K562 (cell line): Measurements from ENCODE around the gene KLHL12. TPM values are rescaled to one million over a fixed set of nuclear protein-coding genes. Genes with fewer than 3 reads are reported as not detected.
A peak's percentile ranks its signal among the peaks of the same experiment; 100 is the strongest.

Experiments used
- CHCHD3 ChIP-seq: fragments of 250-450 bp; sonication (Bioruptor Pico); IDR thresholded peaks from 2 replicates; pipeline ENCODE4 v2.1.2; 2022; ENCODE audit warnings: mild to moderate bottlenecking
- CHD4 ChIP-seq: fragments of 200-600 bp; sonication (generic); IDR thresholded peaks from 3 replicates; pipeline ENCODE4 v1.6.1; 2012; ENCODE audit warnings: low read depth, mild to moderate bottlenecking, mixed read lengths, low read length, inconsistent platforms; ENCODE audit not compliant: insufficient read depth, insufficient replicate concordance, poor library complexity, severe bottlenecking
- CREB3L1 ChIP-seq: fragments of 450-650 bp; IDR thresholded peaks from 2 replicates; pipeline ENCODE4 v1.6.1; 2014; ENCODE audit warnings: low read depth, mild to moderate bottlenecking, moderate library complexity, borderline replicate concordance
- EZH2 ChIP-seq: IDR thresholded peaks from 2 replicates; pipeline ENCODE4 v1.6.1; 2012; ENCODE audit warnings: low read depth, mild to moderate bottlenecking, inconsistent platforms, low read length, borderline replicate concordance
- FOXM1 ChIP-seq, 2 experiments: fragments of 450-650 bp in 1 of 2; sonication (generic) in 1 of 2; formaldehyde crosslinking in 1 of 2; IDR thresholded peaks; 2 replicates each; pipeline versions ENCODE4 v1.6.1 to v1.9.0; 2017 to 2022; ENCODE audit warnings: low read depth in 2 of 2, mild to moderate bottlenecking in 2 of 2, missing genetic modification reagents in 1 of 2, moderate library complexity in 1 of 2
- GABPB1 ChIP-seq: sonication (generic); formaldehyde crosslinking; IDR thresholded peaks from 2 replicates; pipeline ENCODE4 v1.8.0; 2022; ENCODE audit warnings: mild to moderate bottlenecking, missing genetic modification reagents
- HDAC1 ChIP-seq, 2 experiments: fragments of 450-650 bp; IDR thresholded peaks; 2 replicates each; pipeline ENCODE4 v1.6.1; 2016 to 2017; ENCODE audit warnings: inconsistent platforms in 1 of 2, mild to moderate bottlenecking in 1 of 2, moderate library complexity in 1 of 2
- HIVEP1 ChIP-seq: fragments of 250-450 bp; sonication (Bioruptor Pico); IDR thresholded peaks from 2 replicates; pipeline ENCODE4 v1.4.0; 2020; ENCODE audit warnings: mild to moderate bottlenecking
- KDM4B ChIP-seq, 2 experiments: fragments of 450-650 bp in 1 of 2; sonication (generic) in 1 of 2; IDR thresholded peaks; 2 replicates each; pipeline ENCODE4 v1.6.1; 2016 to 2017; ENCODE audit warnings: borderline replicate concordance in 2 of 2, antibody characterized with exemption in 1 of 2, low read depth in 1 of 2, mild to moderate bottlenecking in 1 of 2
- KLF1 ChIP-seq: fragments of 450-650 bp; IDR thresholded peaks from 2 replicates; pipeline ENCODE4 v1.6.1; 2016; ENCODE audit warnings: missing genetic modification characterization, missing compliant biosample characterization
- MBD2 ChIP-seq: sonication (generic); IDR thresholded peaks from 2 replicates; pipeline ENCODE4 v1.6.1; 2016; ENCODE audit warnings: low read depth, borderline replicate concordance
- POLR2A ChIP-seq: fragments of 450-650 bp; conservative IDR thresholded peaks from 2 replicates; pipeline ENCODE4 v1.6.1; 2016
- PTRF ChIP-seq: fragments of 450-650 bp; IDR thresholded peaks from 2 replicates; pipeline ENCODE4 v1.6.1; 2016; ENCODE audit warnings: mild to moderate bottlenecking, missing genetic modification characterization, missing compliant biosample characterization
- RHOXF2B ChIP-seq: fragments of 250-450 bp; sonication (Bioruptor Pico); conservative IDR thresholded peaks from 2 replicates; pipeline ENCODE4 v1.5.1; 2021
- SNRNP70 ChIP-seq: fragments of 200-400 bp; formaldehyde crosslinking; optimal IDR thresholded peaks from 2 replicates; pipeline ENCODE3; 2017; ENCODE audit warnings: low read depth, low read length
- ZBTB8A ChIP-seq: fragments of 450-650 bp; IDR thresholded peaks from 2 replicates; pipeline ENCODE4 v1.6.1; 2018; ENCODE audit warnings: mild to moderate bottlenecking, moderate library complexity; ENCODE audit not compliant: partially characterized antibody
- ZFPM2 ChIP-seq: fragments of 250-450 bp; sonication (Bioruptor Pico); IDR thresholded peaks from 2 replicates; pipeline ENCODE4 v1.5.1; 2022; ENCODE audit warnings: mild to moderate bottlenecking
- ZNF398 ChIP-seq: fragments of 250-450 bp; sonication (Bioruptor Pico); IDR thresholded peaks from 2 replicates; pipeline ENCODE4 v1.8.0; 2021; ENCODE audit warnings: moderate library complexity, mild to moderate bottlenecking, inconsistent platforms
- polyA plus RNA-seq, 8 experiments: library from polyadenylated mRNA; depleted of rRNA in 4 of 8; stranded (reverse) in 5 of 8; unstranded in 3 of 8; fragments of >200 nt; fragmentation: Nextera tagmentation in 2 of 8; fragmentation: Illumina TruSeq in 1 of 8; extraction: Ambion mirVana in 2 of 8; extraction: Trizol in 1 of 8; gene quantifications; 2 replicates each; pipeline versions ENCODE4 v1.2.1 to v1.2.3, GENCODE V29; 2011 to 2014; ENCODE audit warnings: inconsistent platforms in 1 of 8, missing spikeins in 1 of 8
- total RNA-seq, 7 experiments: library from RNA; depleted of rRNA in 6 of 7; stranded (reverse); fragments of >200 nt in 6 of 7; fragmentation: Illumina TruSeq in 2 of 7; extraction: Trizol in 2 of 7; gene quantifications; 2 replicates each; pipeline versions ENCODE4 v1.2.1 to v1.2.3, GENCODE V29; 2011 to 2021; ENCODE audit warnings: low replicate concordance in 1 of 7
- TF ChIP-seq, protein P1 (sequence below): fragments of 450-650 bp; IDR thresholded peaks from 2 replicates; pipeline ENCODE4 v1.6.1; 2016; ENCODE audit warnings: low read depth, mild to moderate bottlenecking, moderate library complexity
- TF ChIP-seq, protein P2 (sequence below): sonication (generic); formaldehyde crosslinking; IDR thresholded peaks from 2 replicates; pipeline ENCODE4 v1.8.1; 2023; ENCODE audit warnings: mild to moderate bottlenecking, missing genetic modification reagents

Gene KLHL12
- total and polyA plus RNA-seq, 9 of the 15 experiments (the other 6 are each of a cell fraction or from before 2014, with no cell fraction given): 23.1 to 85.1 (median 35.0) TPM

DNA sequence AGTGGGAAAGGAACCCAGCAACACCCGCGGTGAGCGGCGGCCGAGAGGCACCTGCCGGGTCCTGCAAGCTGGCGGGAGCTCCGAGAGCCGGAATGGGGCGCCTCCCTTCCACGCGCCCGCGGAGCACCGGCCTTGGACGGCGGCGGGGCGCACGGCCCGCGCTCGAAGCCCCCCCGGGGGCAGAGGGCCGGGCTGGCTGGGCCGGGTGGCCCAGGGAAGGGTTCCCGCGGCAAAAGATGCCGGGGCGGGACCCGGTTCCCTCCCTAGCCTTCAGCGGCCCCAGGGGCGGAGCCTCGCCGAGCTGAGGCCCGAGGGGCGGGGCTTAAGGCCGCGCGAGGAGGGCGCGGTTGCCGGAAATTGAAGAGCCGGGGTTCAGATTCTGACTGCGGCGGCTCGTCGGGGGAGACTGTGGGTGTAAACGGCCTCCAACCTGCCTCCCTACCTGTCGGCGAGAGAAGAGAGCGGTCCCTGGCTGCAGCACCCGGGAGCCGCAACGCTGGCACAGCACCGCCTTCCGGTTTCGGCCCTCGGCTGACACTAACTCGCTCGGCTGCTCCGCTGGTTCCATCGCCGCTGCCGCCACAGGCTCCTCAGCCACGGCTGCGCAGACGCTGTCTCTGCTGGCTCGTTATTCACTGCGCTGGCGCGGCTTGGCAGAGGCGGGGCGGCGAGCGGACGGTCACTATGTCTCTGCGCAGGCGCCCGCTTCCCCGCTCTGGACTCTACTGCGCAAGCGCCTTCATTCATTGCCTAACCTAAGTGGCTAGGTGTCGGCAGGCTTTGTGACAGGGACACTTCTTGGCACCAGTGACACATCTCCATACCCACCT lies 38.3 kb downstream of the KLHL12 start, which contains the start of gene RABIF (continued):
- TF ChIP-seq GABPB1 (CRISPR knock-in tag) (peak; percentile 89), KDM4B (IDR thresholded peaks at IDR 0.05; ENCODE audit: borderline replicate concordance in 2 of 2, low read depth in 1 of 2) (peak in 1 of 2 experiments; percentile 56; a peak in 1 of 4 replicates), ZFPM2 (CRISPR knock-in tag) (no peak; the same call in 1 of the 2 replicates), HIVEP1 (CRISPR knock-in tag) (no peak), CHD4 (no peak), MBD2 (peak; percentile 75), CHCHD3 (CRISPR knock-in tag) (0 out of 2 replicates have a peak, but pooled peaks have one; percentile 84), ZNF398 (CRISPR knock-in tag) (no peak), EZH2 (no peak), HDAC1 (IDR thresholded peaks at IDR 0.05) (peak in 1 of 2 experiments; percentile 84; a peak in 2 of 4 replicates), ZBTB8A (no peak), CREB3L1 (no peak; the same call in none of the 2 replicates), POLR2A (peak; percentile 99), KLF1 (tag) (peak; percentile 88), FOXM1 (IDR thresholded peaks at IDR 0.05; ENCODE audit: low read depth) (no peak), FOXM1 (CRISPR knock-in tag; IDR thresholded peaks at IDR 0.05; ENCODE audit: low read depth) (peak; percentile 84; the same call in 1 of the 2 replicates), SNRNP70 (no peak), PTRF (tag) (no peak), RHOXF2B (CRISPR knock-in tag) (no peak)
- TF ChIP-seq, protein P1, sequence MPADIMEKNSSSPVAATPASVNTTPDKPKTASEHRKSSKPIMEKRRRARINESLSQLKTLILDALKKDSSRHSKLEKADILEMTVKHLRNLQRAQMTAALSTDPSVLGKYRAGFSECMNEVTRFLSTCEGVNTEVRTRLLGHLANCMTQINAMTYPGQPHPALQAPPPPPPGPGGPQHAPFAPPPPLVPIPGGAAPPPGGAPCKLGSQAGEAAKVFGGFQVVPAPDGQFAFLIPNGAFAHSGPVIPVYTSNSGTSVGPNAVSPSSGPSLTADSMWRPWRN: no peak
- TF ChIP-seq, protein P2, sequence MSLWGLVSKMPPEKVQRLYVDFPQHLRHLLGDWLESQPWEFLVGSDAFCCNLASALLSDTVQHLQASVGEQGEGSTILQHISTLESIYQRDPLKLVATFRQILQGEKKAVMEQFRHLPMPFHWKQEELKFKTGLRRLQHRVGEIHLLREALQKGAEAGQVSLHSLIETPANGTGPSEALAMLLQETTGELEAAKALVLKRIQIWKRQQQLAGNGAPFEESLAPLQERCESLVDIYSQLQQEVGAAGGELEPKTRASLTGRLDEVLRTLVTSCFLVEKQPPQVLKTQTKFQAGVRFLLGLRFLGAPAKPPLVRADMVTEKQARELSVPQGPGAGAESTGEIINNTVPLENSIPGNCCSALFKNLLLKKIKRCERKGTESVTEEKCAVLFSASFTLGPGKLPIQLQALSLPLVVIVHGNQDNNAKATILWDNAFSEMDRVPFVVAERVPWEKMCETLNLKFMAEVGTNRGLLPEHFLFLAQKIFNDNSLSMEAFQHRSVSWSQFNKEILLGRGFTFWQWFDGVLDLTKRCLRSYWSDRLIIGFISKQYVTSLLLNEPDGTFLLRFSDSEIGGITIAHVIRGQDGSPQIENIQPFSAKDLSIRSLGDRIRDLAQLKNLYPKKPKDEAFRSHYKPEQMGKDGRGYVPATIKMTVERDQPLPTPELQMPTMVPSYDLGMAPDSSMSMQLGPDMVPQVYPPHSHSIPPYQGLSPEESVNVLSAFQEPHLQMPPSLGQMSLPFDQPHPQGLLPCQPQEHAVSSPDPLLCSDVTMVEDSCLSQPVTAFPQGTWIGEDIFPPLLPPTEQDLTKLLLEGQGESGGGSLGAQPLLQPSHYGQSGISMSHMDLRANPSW (CRISPR knock-in tag): no peak
